Effector CD4-positive, alpha-beta T cell (primary cell): ENCODE data around the gene SPAG16.

Experiments used
- DNase-seq: peaks from one replicate; pipeline ENCODE4 v3.0.0-alpha.2; 2020
- total RNA-seq: gene quantifications from one replicate; lab custom pipeline; 2026; lab: John Stamatoyannopoulos, UW

The SPAG16 gene
- 4.5 reads per million, percentile 18 among the genes with 10 or more reads in this experiment for total RNA-seq

DNA sequence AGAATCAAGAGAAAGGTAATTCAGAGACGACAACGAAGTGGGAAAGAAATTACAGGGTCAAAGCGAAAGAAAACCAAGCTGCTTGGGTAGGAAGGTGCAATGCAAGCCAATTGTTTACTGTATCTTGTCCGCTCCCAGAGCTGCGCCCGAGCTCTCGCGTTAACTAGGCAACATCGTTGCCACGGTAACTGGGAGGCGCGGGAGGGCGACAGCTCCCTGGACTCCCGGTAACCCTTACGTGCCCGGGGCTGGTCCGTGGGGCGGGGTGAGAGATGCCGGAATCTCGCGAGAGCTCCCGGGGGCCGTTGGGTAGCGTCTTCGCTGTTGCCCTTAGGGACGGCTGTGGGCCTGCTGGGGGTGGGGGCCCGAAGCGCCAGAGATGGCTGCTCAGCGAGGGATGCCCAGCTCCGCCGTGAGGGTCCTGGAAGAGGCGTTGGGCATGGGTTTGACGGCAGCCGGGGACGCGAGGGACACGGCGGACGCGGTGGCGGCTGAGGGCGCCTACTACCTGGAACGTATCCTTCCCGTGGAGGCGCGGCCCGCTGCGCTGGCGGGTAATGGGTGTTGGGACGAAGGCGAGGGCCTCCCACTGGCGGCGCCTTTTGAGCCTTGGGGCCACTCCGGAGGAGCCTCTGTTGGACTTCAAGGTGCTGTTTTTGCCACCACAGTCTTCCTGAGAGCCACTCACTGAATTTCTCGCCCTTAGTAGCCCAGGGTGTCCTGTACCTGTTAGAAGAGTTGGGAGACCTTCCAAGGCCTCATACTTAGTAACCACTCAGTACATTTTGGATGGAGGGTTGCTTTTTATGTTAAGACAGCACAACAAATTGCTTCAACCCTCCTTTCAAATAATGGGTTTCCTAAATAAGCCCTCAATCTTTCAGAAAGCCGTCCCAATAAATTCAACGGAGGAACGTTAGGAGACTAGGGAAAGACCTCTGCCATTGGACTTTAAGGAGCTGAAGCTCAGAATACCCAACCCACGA, at the start of gene SPAG16:
SPAG16 (plus strand) TSS at position 360 of the 986 bp plus-strand sequence.
- peak; percentile 93 for DNase-seq

- no peak for DNase-seq
Measured at GRCh38 chr2:213234641-213235040, 49.6 kb upstream of the SPAG16 start.

DNA sequence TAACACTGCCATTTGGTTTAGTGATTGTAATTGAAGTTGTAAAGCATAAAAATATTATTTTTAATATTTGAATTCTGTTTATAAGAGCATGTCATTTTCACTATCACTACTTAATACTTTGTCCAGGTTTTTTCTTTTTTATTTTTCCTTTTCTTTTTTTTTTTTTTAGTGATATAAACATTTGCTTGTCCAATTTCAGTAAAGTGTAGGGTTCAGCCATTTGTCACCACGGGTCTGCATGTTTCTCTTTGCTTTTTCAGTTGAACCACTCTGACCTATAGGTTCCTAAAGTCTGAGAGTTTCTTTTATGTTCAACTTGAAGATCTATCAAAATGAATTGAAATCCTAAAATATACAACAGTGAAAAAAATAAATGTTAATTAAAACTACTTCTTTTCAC, 48.5 kb upstream of the SPAG16 start:
- DNase-seq: no peak

DNA sequence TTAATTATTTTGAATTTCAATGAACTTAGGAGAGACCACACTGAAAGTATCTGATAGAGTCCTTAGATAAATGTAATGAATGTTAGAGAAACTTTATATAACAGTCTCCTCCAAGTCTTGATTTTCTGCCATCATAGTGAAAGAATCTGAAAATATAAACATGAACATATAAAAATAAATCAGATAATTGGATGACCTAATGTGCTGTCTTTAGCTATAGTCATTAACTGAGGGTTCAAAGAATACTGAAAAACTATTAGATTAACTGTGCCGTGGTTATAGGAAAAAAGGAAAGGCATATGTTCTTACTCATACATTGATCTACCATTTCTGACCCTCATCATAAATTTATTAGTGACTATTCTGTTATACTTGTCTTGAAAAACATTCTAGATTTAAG, 47.0 kb upstream of the SPAG16 start:
- no peak for DNase-seq

DNA sequence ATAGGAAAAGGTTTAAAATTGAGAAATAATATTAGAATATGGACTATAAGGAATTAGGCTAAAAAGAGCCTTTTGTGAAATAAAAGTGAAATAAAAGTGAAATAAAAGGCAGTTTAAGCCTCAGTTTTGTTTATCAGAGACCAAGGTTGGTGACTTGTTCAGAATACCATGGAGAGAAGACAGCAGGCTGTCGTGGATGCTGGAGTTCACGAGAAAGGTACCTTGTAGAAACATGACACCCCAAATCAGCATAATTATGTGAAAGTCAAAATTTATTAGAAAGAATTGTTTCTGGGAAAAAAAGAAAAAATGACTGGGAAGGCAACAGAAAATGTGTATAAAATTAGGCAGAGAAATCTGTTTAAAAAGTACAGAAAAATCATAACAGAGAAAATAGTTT, 46.5 kb upstream of the SPAG16 start:
- DNase-seq: no peak

DNA sequence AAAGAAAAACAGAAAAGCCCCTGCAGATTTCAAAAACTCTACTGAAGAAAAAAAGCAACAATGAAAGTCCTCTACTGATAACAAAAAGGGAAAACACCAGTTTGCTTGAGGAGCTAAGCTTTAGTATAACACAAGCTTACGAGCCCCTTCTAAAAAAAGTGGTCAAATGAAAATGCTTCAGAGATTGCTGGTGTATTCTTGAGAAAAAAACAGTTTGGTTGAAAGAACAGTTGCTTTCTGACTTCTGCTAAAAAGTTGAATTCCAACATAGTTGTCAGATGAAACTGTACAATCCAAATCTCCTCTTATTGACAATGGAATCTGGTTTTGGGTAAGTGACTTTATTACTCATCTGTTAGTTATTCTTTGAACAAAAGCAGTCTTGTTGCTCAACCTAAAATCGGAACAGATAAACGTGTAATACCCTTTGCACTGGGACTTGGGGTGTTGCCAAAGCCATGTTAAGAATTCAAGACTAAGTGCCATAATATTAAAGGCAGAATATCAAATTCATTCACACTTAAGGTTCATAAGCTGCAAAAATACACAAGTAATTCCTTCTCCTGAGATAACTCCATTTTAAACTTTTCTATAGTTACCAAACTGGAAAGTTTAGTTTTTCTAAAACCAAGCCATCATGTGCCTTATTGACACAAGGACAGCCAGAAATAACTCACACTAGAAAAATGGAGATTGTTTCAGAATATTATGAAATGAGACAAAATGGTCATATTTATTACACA, 45.3 kb upstream of the SPAG16 start:
- no peak for DNase-seq

- DNase-seq: no peak
Measured at GRCh38 chr2:213241817-213242216, 42.4 kb upstream of the SPAG16 start.

DNA sequence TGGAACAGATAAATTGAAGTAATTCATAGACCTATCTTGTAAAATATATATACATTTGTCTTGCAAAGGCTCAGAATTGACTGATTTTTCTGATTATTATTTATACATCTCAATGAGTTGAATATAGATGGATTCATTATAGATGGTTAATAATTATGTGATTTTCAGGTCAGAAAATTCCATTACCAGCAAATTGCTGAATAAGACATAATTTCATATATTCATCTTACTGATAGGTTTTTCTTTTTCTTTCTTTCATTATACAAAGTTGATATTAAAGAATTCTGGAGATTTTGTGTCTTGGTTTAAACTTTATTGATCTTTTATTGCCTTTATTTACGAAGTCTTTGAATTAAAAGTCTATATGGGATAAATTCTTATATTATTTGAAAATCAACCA, 41.6 kb upstream of the SPAG16 start:
- no peak for DNase-seq

GRCh38 chr2:213243189-213244044, 40.8 kb upstream of the SPAG16 start:
- no peak for DNase-seq

- peak; percentile 58 for DNase-seq
Measured at GRCh38 chr2:213246497-213247281, 37.6 kb upstream of the SPAG16 start.

- no peak for DNase-seq
Measured at GRCh38 chr2:213247566-213247965, 36.7 kb upstream of the SPAG16 start.

DNA sequence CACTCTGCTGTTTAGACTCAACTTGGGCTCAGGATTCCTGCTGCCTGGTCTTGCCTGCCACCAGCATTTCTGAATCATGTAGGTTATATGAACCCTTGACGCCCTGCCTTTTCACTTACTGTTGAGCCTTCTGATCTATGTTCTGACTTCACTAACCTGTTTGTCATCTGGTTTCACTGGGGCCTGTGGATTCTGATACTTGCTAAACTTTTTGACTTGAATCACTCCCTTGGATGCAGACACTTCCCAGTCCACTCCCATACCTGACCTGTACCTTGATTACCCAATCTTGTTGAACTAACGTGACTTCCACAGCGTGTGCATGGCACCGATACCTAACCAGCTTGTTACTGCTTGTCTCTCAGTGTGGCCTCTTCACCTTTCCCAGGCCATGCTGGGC, 35.6 kb upstream of the SPAG16 start:
- no peak for DNase-seq

- no peak for DNase-seq
Measured at GRCh38 chr2:213249502-213249901, 34.8 kb upstream of the SPAG16 start.

GRCh38 chr2:213251618-213252017, 32.6 kb upstream of the SPAG16 start:
- no peak for DNase-seq

- DNase-seq: no peak
Measured at GRCh38 chr2:213252206-213252605, 32.1 kb upstream of the SPAG16 start.

GRCh38 chr2:213253162-213253561, 31.1 kb upstream of the SPAG16 start:
- no peak for DNase-seq

- DNase-seq: no peak
Measured at GRCh38 chr2:213259266-213259665, 25.0 kb upstream of the SPAG16 start.

DNA sequence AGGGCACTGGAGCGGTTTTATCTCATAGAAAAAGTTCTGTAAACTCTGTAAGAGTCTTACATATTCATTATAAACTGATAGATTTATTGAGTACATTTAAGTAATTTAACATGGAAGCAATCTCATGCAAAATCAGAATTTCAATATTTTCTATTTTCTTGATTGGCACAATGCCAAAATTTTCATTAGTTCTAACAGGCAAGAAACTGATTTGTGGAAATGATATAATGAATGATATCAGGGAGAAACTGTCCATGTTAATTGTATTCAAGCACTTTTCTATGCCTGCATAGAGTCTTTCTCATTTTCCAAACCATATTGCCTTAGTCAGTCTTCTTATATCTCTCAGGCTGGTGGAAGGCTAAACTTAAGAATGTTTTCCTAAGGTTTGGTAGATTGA, 23.0 kb upstream of the SPAG16 start:
- DNase-seq: no peak

DNA sequence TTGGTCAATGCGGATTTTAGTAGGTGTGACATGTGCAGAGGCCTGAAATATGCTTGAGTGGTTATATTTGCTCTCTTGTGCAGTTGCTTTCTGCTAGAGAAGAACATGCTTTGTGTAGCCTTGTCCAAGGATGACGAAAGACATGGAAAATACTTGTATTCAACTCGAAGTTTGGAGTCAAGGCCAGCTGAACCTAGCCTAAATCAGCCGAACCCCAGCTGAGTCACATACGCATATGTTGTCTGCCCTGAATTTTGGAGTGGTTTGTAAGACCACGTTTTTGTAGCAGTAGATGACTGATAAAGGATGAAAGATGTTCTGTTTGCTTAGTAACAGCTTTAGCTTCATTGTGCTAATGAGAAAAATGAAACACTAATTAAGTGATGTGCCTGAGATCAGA, 22.5 kb upstream of the SPAG16 start:
- DNase-seq: no peak

- no peak for DNase-seq
Measured at GRCh38 chr2:213265679-213266078, 18.6 kb upstream of the SPAG16 start.

DNA sequence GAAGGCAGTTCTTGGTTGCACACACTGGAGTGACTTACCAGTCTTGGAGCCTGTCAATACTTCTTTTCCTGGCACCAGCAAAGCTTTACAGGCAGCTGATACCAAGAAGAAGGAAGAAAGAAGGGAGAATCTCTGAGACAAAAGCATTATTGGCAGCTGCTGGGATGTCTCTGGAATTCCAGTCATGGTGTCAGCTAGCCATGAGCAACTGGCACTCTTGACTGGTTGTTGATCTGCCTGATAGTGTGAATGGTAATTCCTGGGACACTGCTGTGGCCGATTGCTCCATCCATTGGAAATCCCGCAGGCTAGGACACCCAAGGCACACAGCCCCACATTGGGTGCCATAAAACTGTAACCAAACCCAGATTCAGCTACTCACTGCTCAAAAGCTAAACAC, 17.8 kb upstream of the SPAG16 start:
- DNase-seq: no peak

DNA sequence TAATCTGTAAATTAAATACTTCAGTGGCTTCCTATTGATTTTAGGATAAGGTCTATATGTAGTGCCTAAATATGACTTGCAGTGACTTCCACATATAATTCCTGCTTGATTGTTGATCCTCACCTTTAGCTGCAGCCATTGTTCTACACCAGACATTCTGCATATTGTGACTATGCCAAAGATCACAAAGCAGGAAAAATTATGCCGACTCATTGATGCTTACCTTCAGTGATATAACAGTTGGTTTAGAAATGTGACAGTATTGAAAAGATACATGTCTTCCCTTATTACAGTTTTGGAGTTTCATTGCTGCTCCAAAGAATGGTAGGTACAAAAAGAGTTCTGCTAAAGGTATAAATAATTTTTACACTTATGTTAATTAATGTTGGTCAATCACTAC, 12.3 kb upstream of the SPAG16 start:
- DNase-seq: no peak
